Activated CD4-positive, alpha-beta T cell treated with anti-CD3 and anti-CD28 coated beads, Interleukin-2, amount 10 ng/mL, durations not matched to agents 24 days and 14 days (primary cell): ENCODE measurements around the gene TICAM1. TPM values are rescaled to one million over a fixed set of nuclear protein-coding genes. Genes with fewer than 3 reads are reported as not detected.
"Not testable (repeated sequence)": the region's sequence is repeated elsewhere in the genome, so short reads cannot be mapped to it uniquely, and the experiment has no call there.

Source experiments
- DNase-seq: peaks from one replicate; pipeline ENCODE4 v3.0.0; 2022
- H3K27ac Mint-ChIP-seq: one replicate; pipeline ENCODE4 v1.8.0; 2022; ENCODE audit warnings: mild to moderate bottlenecking, mixed read lengths
- H3K27me3 Mint-ChIP-seq: one replicate; pipeline ENCODE4 v1.8.0; 2022; ENCODE audit warnings: mixed read lengths
- H3K36me3 Mint-ChIP-seq: one replicate; pipeline ENCODE4 v1.8.0; 2022; ENCODE audit warnings: low read depth, mild to moderate bottlenecking, mixed read lengths
- H3K4me1 Mint-ChIP-seq: one replicate; pipeline ENCODE4 v1.8.0; 2021; ENCODE audit warnings: mixed read lengths
- H3K4me3 Mint-ChIP-seq: one replicate; pipeline ENCODE4 v1.8.0; 2022; ENCODE audit warnings: mild to moderate bottlenecking, moderate library complexity, mixed read lengths
- H3K9me3 Mint-ChIP-seq: one replicate; pipeline ENCODE4 v1.8.0; 2021; ENCODE audit warnings: mixed read lengths
- intact Hi-C: fragments of 100-400 bp; cut with micrococcal nuclease; formaldehyde crosslinking; loops from one replicate; pipeline ENCODE4 v1.15.1; 2023
- total RNA-seq: library from RNA; stranded (reverse); gene quantifications from 2 replicates; pipeline ENCODE4 v1.2.3, GENCODE V29; 2022

Gene TICAM1
- total RNA-seq, 1 donor from 2014 or later: 33.8 TPM

DNA sequence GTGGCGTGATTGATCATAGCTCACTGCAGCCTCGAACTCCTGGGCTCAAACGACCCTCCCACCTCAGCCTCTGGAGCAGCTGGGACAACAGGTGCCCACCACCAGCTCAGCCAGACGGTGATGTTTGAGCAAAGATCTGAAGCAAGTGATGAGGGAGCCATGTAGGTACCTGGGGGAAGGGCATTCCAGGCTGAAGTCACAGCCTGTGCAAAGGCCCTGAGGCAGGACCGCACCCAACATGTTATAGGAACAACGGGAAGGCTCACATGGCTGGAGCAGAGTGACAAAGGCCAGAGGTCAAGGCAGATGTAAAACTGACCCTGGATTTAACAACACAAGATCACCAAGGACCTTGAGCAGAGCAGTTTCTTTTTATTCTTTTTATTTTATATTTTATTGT, 25.1 kb downstream of the TICAM1 start:
- no peak for DNase-seq
- no peak overlapping the region for H3K4me3 Mint-ChIP-seq
- no peak overlapping the region for H3K27ac Mint-ChIP-seq
- intact Hi-C loops: no loop called here
- no peaks in the 10 kb centered on the region for H3K9me3 Mint-ChIP-seq
- no peaks in the 10 kb centered on the region for H3K27me3 Mint-ChIP-seq
- H3K4me1 Mint-ChIP-seq: peaks cover 5% of the 10 kb centered on the region
- no peaks in the 10 kb centered on the region for H3K36me3 Mint-ChIP-seq

- H3K9me3 Mint-ChIP-seq, DNase-seq, H3K4me1 Mint-ChIP-seq, H3K36me3 Mint-ChIP-seq, H3K27me3 Mint-ChIP-seq, H3K27ac Mint-ChIP-seq, H3K4me3 Mint-ChIP-seq, intact Hi-C loops: not testable (repeated sequence)
Observed at GRCh38 chr19:4805140-4805539, 26.4 kb downstream of the TICAM1 start.

GRCh38 chr19:4803736-4804695, 27.5 kb downstream of the TICAM1 start:
- H3K36me3 Mint-ChIP-seq: peaks cover 2% of the 10 kb centered on the region
- intact Hi-C loops: loop anchor here (1.0 kb wide), 1 partner anchor 72 kb away; no protein-coding TSS in a partner anchor
- no peaks in the 10 kb centered on the region for H3K27me3 Mint-ChIP-seq
- DNase-seq: peak; percentile 90
- no peaks in the 10 kb centered on the region for H3K9me3 Mint-ChIP-seq
- no peak overlapping the region for H3K27ac Mint-ChIP-seq
- no peaks in the 10 kb centered on the region for H3K4me1 Mint-ChIP-seq
- H3K4me3 Mint-ChIP-seq: no peak overlapping the region

DNA sequence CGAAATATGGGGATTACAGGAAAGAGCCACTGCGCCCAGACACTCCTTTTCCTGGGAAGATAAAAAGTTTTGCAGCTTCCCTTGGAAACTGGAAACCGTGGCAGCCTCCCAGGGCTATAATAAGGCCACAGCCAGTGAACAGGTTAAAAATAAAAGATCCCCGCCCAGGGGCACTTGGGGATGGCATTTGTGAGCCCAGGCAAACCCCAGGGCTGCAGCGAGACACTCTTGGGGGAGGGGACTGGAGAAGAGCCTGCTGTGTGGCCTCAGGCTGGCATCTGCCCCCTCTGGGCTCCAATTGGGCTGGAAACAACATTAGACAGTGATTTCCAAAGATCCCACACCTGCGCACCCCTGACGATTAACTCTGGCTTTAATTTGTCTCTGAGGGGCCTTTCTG, 28.8 kb downstream of the TICAM1 start:
- Mint-ChIP-seq H3K4me3 (no peak overlapping the region), H3K27me3 (no peaks in the 10 kb centered on the region), H3K27ac (no peak overlapping the region), H3K36me3 (peaks cover 8% of the 10 kb centered on the region), H3K9me3 (no peaks in the 10 kb centered on the region), H3K4me1 (no peaks in the 10 kb centered on the region)
- intact Hi-C loops: no loop called here
- no peak for DNase-seq

DNA sequence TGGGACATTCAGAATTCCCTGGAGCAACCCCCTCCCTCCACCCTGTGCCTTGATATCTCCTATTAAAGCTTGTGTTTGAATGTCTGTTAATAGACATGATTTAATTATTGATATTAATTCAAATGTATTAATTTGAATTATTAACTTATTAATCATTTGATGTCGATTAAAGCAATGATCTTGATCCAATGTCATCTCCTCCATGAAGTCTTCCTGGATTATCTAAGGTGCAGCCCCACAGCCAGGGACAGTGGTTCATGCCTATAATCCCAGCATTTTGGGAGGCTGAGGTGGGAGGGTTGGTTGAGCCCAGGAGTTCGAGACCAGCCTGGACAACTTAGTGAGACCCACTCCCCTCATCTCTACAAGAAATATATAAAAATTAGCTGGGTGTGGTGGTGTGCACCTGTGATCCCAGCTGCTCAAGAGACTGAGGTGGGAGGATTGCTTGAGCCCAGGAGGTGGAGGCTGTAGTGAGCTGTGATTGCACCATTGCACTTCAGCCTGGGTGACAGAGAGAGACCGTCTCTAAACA, 30.4 kb downstream of the TICAM1 start:
- DNase-seq: no peak
- Mint-ChIP-seq H3K9me3 (no peaks in the 10 kb centered on the region), H3K27me3 (no peaks in the 10 kb centered on the region), H3K27ac (no peak overlapping the region), H3K36me3 (peaks cover 15% of the 10 kb centered on the region), H3K4me1 (peaks cover 6% of the 10 kb centered on the region), H3K4me3 (no peak overlapping the region)
- intact Hi-C loops: no loop called here

GRCh38 chr19:4800591-4801081, 30.9 kb downstream of the TICAM1 start:
- Mint-ChIP-seq H3K27me3 (no peaks in the 10 kb centered on the region), H3K4me1 (peaks cover 6% of the 10 kb centered on the region), H3K9me3 (no peaks in the 10 kb centered on the region), H3K27ac (no peak overlapping the region), H3K36me3 (peaks cover 17% of the 10 kb centered on the region), H3K4me3 (no peak overlapping the region)
- DNase-seq: no peak
- intact Hi-C loops: no loop called here

GRCh38 chr19:4795400-4795799, 36.1 kb downstream of the TICAM1 start:
- Mint-ChIP-seq H3K4me1 (peaks cover 20% of the 10 kb centered on the region), H3K9me3 (no peaks in the 10 kb centered on the region), H3K4me3 (peak overlapping the region; percentile 33), H3K27me3 (no peaks in the 10 kb centered on the region), H3K36me3 (peaks cover 45% of the 10 kb centered on the region), H3K27ac (no peak overlapping the region)
- intact Hi-C loops: no loop called here
- no peak for DNase-seq

- Mint-ChIP-seq H3K27ac (peak overlapping the region; percentile 45), H3K4me3 (no peak overlapping the region), H3K9me3 (no peaks in the 10 kb centered on the region), H3K27me3 (no peaks in the 10 kb centered on the region), H3K4me1 (peaks cover 20% of the 10 kb centered on the region), H3K36me3 (peaks cover 45% of the 10 kb centered on the region)
- DNase-seq: no peak
- intact Hi-C loops: no loop called here
Observed at GRCh38 chr19:4794971-4795370, 36.5 kb downstream of the TICAM1 start.

- DNase-seq, H3K9me3 Mint-ChIP-seq, H3K27me3 Mint-ChIP-seq, intact Hi-C loops: not testable (repeated sequence)
- Mint-ChIP-seq H3K4me3 (peak overlapping the region; percentile 89), H3K4me1 (peaks cover 20% of the 10 kb centered on the region), H3K27ac (peak overlapping the region; percentile 11), H3K36me3 (peaks cover 37% of the 10 kb centered on the region)
Observed at GRCh38 chr19:4793278-4793677, 38.2 kb downstream of the TICAM1 start.

DNA sequence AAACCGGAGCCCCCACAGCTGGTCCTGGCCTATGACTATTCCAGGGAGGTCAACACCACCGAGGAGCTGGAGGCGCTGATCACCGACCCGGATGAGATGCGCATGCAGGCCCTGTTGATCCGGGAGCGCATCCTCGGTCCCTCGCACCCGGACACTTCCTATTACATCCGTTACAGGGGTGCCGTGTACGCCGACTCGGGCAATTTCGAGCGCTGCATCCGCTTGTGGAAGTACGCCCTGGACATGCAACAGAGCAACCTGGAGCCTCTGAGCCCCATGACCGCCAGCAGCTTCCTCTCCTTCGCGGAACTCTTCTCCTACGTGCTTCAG, 38.7 kb downstream of the TICAM1 start:
- peak overlapping the region; percentile 41 for H3K27ac Mint-ChIP-seq
- peaks cover 20% of the 10 kb centered on the region for H3K4me1 Mint-ChIP-seq
- H3K27me3 Mint-ChIP-seq, DNase-seq, H3K9me3 Mint-ChIP-seq, intact Hi-C loops: not testable (repeated sequence)
- H3K36me3 Mint-ChIP-seq: peaks cover 37% of the 10 kb centered on the region
- peak overlapping the region; percentile 89 for H3K4me3 Mint-ChIP-seq

GRCh38 chr19:4792019-4792865, 39.3 kb downstream of the TICAM1 start:
- DNase-seq: peak; percentile 67
- H3K27me3 Mint-ChIP-seq, intact Hi-C loops, H3K9me3 Mint-ChIP-seq: not testable (repeated sequence)
- peaks cover 37% of the 10 kb centered on the region for H3K36me3 Mint-ChIP-seq
- peak overlapping the region; percentile 89 for H3K4me3 Mint-ChIP-seq
- H3K27ac Mint-ChIP-seq: peak overlapping the region; percentile 91
- peaks cover 20% of the 10 kb centered on the region for H3K4me1 Mint-ChIP-seq

GRCh38 chr19:4791183-4792018, 40.1 kb downstream of the TICAM1 start, which contains the start of gene FEM1A:
FEM1A (plus strand) TSS chr19:4791734; CDS start chr19:4791855, 121 bp downstream.
- peak; percentile 99 for DNase-seq
- Mint-ChIP-seq H3K27ac (peak within 1 kb of the TSS; percentile 91), H3K4me1 (peaks cover 14% of the 10 kb centered on the region), H3K36me3 (peaks cover 32% of the 10 kb centered on the region), H3K9me3 (no peaks in the 10 kb centered on the region), H3K27me3 (no peaks in the 10 kb centered on the region), H3K4me3 (peak within 1 kb of the TSS; percentile 89)
- intact Hi-C loops: loop anchor here (1.0 to 2.0 kb wide), 5 partner anchors 59 to 999 kb away; partner anchors contain the start of genes DUS3L, SAFB and SAFB2
